B cell (primary cell): ENCODE measurements around the gene KIAA1217. TPM values are rescaled to one million over a fixed set of nuclear protein-coding genes. Genes with fewer than 3 reads are reported as not detected.

ENCODE experiments used
- ATAC-seq: fragments of 200-7000 bp; cut with Tn5 transposase; one replicate; pipeline ENCODE4 v1.10.0; 2021; ENCODE audit warnings: low read depth, mild to moderate bottlenecking, moderate number of reproducible peaks, moderate library complexity
- CTCF ChIA-PET: fragments of 350-600 bp; sonication (Branson Sonifier 250); formaldehyde crosslinking; loops from one replicate; lab custom pipeline; 2021; ENCODE audit warnings: antibody characterized with exemption, inconsistent platforms; lab: Charles Lee
- POLR2A ChIA-PET: fragments of 350-600 bp; sonication (Branson Sonifier 250); formaldehyde crosslinking; loops from one replicate; lab custom pipeline; 2021; ENCODE audit warnings: antibody characterized with exemption; lab: Charles Lee
- DNase-seq: peaks from one replicate; pipeline ENCODE4 v3.0.0; 2013
- H2AFZ ChIP-seq: 2 replicates; pipeline ENCODE4 v1.6.1; 2012; ENCODE audit warnings: mild to moderate bottlenecking, low read depth, low read length; ENCODE audit not compliant: insufficient read depth, poor library complexity, severe bottlenecking
- H3K27ac ChIP-seq, 2 donors: 1 replicate in 1 of 2; 2 replicates in 1 of 2; pipeline ENCODE4 v1.5.1; 2012 to 2013; ENCODE audit warnings: low read length in 2 of 2, mild to moderate bottlenecking in 2 of 2, moderate library complexity in 1 of 2
- H3K27me3 ChIP-seq, 4 experiments: fragments of 200-600 bp in 1 of 4; sonication (generic) in 1 of 4; replicated peaks in 1 of 4; 1 replicate in 2 of 4; 2 replicates in 2 of 4; pipeline versions ENCODE4 v1.6.1 to v1.7.0; 2013 to 2016; ENCODE audit warnings: low read length in 3 of 4, mild to moderate bottlenecking in 2 of 4, mixed read lengths in 1 of 4, moderate library complexity in 1 of 4; ENCODE audit not compliant: insufficient read depth in 4 of 4, control insufficient read depth in 3 of 4; ENCODE audit errors: control extremely low read depth in 1 of 4
- H3K36me3 ChIP-seq, 2 experiments: replicated peaks in 1 of 2; 1 replicate in 1 of 2; 2 replicates in 1 of 2; pipeline versions ENCODE4 v1.6.1 to v1.7.1; 2013; ENCODE audit warnings: low read length in 1 of 2; ENCODE audit not compliant: insufficient read depth in 2 of 2, control insufficient read depth in 1 of 2; ENCODE audit errors: control extremely low read depth in 1 of 2, extremely low read depth in 1 of 2
- H3K4me1 ChIP-seq, 2 donors: fragments of 200-600 bp in 1 of 2; sonication (generic) in 1 of 2; 1 replicate in 1 of 2; 2 replicates in 1 of 2; pipeline versions ENCODE4 v1.5.1 to v1.6.1; 2013 to 2017; ENCODE audit warnings: low read length in 2 of 2; ENCODE audit not compliant: control insufficient read depth in 2 of 2, insufficient read depth in 2 of 2
- H3K4me2 ChIP-seq: replicated peaks from 2 replicates; pipeline ENCODE3; 2012; ENCODE audit warnings: mild to moderate bottlenecking, low read depth, low read length; ENCODE audit not compliant: poor library complexity, severe bottlenecking
- H3K4me3 ChIP-seq, 5 experiments: fragments of 200-600 bp in 1 of 5; sonication (generic) in 1 of 5; 1 replicate in 3 of 5; 2 replicates in 2 of 5; pipeline versions ENCODE4 v1.5.1 to v1.7.0; 2011 to 2016; ENCODE audit warnings: low read length in 4 of 5, mild to moderate bottlenecking in 4 of 5, low read depth in 2 of 5, control low read depth in 1 of 5, moderate library complexity in 1 of 5; ENCODE audit not compliant: insufficient read depth in 1 of 5; ENCODE audit errors: control extremely low read depth in 1 of 5, extremely low read depth in 1 of 5
- H3K79me2 ChIP-seq: fragments of 200-600 bp; sonication (generic); one replicate; pipeline ENCODE4 v1.6.0; 2016; ENCODE audit warnings: low read length; ENCODE audit not compliant: control insufficient read depth, insufficient read depth
- H3K9ac ChIP-seq: fragments of 200-600 bp; sonication (generic); 2 replicates; pipeline ENCODE4 v1.6.1; 2017; ENCODE audit warnings: mild to moderate bottlenecking, low read length, moderate library complexity
- H3K9me3 ChIP-seq, 3 donors: one replicate each; pipeline versions ENCODE4 v1.6.1 to v1.7.1; 2013; ENCODE audit warnings: low read length in 2 of 3; ENCODE audit not compliant: control insufficient read depth in 2 of 3, insufficient read depth in 1 of 3; ENCODE audit errors: control extremely low read depth in 1 of 3
- H4K20me1 ChIP-seq: 2 replicates; pipeline ENCODE4 v1.6.0; 2012; ENCODE audit warnings: mild to moderate bottlenecking, low read length; ENCODE audit not compliant: insufficient read depth, control insufficient read depth, poor library complexity, severe bottlenecking
- H3K27ac Mint-ChIP-seq: one replicate; pipeline ENCODE4 v1.8.0; 2021; ENCODE audit warnings: mixed read lengths
- H3K27me3 Mint-ChIP-seq: one replicate; pipeline ENCODE4 v1.8.0; 2021; ENCODE audit warnings: mixed read lengths
- H3K4me1 Mint-ChIP-seq: one replicate; pipeline ENCODE4 v1.8.0; 2021; ENCODE audit warnings: mixed read lengths
- H3K4me3 Mint-ChIP-seq: one replicate; pipeline ENCODE4 v1.8.0; 2021; ENCODE audit warnings: mixed read lengths
- H3K9me3 Mint-ChIP-seq: one replicate; pipeline ENCODE4 v1.8.0; 2022; ENCODE audit warnings: mixed read lengths; ENCODE audit not compliant: insufficient read depth
- EZH2 ChIP-seq: IDR thresholded peaks from 2 replicates; pipeline ENCODE4 v1.6.1; 2012; ENCODE audit warnings: borderline replicate concordance, low read depth, mild to moderate bottlenecking, moderate library complexity, low read length; ENCODE audit not compliant: insufficient read depth, poor library complexity, severe bottlenecking
- WGBS: methylation state at CpG from one replicate; pipeline ENCODE4 v1.1.5; 2013; ENCODE audit warnings: missing lambda C conversion rate; ENCODE audit not compliant: insufficient coverage; 5-methylcytosine and 5-hydroxymethylcytosine counted together
- intact Hi-C: fragments of 100-400 bp; cut with micrococcal nuclease; formaldehyde crosslinking; loops from one replicate; pipeline ENCODE4 v1.10.0; 2022
- polyA plus RNA-seq: library from polyadenylated mRNA; depleted of rRNA; stranded (reverse); fragments of >200 nt; gene quantifications from 2 replicates; pipeline ENCODE4 v1.2.3, GENCODE V29; 2012
- total RNA-seq, 2 donors: library from RNA; stranded (reverse); fragments of 120-200 nt in 1 of 2; gene quantifications; 1 replicate in 1 of 2; 2 replicates in 1 of 2; pipeline versions ENCODE4 v1.2.3 to v1.2.4, GENCODE V29; 2013 to 2022
- TF ChIP-seq, protein P1 (sequence below): fragments of 200-600 bp; IDR thresholded peaks from one replicate; pipeline ENCODE4 v1.8.0; 2022; ENCODE audit warnings: antibody characterized with exemption, mild to moderate bottlenecking

The KIAA1217 gene
- total and polyA plus RNA-seq, 2 donors (not counting 1 experiment from before 2014, with no cell fraction given): 0.67 TPM; not detected in 1

DNA sequence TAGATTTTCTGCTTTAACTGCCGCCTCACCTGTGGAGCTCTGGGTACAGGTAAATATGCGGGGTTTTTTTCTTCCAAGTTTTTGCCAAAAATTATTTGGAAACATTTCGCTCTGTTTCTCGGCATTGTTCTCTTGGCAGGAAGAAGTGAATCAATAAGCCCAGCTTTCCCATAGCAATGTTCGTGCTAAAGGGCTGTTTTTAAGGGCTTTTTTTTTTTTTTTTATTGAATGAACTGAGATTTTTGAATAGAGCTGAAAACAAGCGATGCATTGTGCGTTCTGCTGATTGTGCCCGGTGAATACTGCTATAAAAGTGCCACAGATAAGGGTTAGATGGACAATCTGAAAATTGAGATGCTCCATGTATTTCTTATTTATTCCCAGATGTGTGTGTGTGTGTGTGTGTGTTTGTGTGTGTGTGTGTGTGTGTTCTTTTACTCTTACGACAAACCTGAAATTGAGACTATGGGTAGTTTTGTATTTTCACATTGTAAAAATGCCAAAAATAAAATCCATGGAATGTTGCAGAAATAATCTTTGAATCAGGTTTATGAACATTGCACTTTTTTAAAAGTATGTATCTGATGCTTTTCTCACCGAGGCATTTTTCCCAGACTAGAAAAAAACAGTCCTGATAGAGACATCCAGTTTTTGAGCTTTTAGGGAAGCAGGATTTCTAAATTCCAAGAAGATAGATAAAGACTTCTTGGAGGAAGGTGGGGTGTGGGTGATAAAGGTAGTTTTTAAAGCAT lies 30.5 kb downstream of the KIAA1217 start:
- TF ChIP-seq, protein P1, sequence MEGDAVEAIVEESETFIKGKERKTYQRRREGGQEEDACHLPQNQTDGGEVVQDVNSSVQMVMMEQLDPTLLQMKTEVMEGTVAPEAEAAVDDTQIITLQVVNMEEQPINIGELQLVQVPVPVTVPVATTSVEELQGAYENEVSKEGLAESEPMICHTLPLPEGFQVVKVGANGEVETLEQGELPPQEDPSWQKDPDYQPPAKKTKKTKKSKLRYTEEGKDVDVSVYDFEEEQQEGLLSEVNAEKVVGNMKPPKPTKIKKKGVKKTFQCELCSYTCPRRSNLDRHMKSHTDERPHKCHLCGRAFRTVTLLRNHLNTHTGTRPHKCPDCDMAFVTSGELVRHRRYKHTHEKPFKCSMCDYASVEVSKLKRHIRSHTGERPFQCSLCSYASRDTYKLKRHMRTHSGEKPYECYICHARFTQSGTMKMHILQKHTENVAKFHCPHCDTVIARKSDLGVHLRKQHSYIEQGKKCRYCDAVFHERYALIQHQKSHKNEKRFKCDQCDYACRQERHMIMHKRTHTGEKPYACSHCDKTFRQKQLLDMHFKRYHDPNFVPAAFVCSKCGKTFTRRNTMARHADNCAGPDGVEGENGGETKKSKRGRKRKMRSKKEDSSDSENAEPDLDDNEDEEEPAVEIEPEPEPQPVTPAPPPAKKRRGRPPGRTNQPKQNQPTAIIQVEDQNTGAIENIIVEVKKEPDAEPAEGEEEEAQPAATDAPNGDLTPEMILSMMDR: no peak
- TF ChIP-seq EZH2: no peak
- Histone ChIP-seq H3K4me2 (no peak overlapping the region), H3K27ac (no peak overlapping the region), H3K4me3 (no peak overlapping the region), H3K27me3 (no peaks in the 10 kb centered on the region), H3K36me3 (no peaks in the 10 kb centered on the region), H4K20me1 (no peaks in the 10 kb centered on the region), H3K9ac (no peak overlapping the region), H2AFZ (no peak overlapping the region), H3K4me1 (no peaks in the 10 kb centered on the region), H3K79me2 (no peaks in the 10 kb centered on the region), H3K9me3 (no peaks in the 10 kb centered on the region)
- H3K9me3 Mint-ChIP-seq: no peaks in the 10 kb centered on the region
- intact Hi-C loops: no loop called here
- ChIA-PET CTCF (no interaction called here), POLR2A (no interaction called here)
- H3K27ac Mint-ChIP-seq: no peak overlapping the region
- peaks cover 18% of the 10 kb centered on the region for H3K27me3 Mint-ChIP-seq
- ATAC-seq (no peak), DNase-seq (no peak)
- H3K4me3 Mint-ChIP-seq: no peak overlapping the region
- H3K4me1 Mint-ChIP-seq: no peaks in the 10 kb centered on the region
- 47% methylated on average over 8 of the region's 10 CpGs for WGBS

DNA sequence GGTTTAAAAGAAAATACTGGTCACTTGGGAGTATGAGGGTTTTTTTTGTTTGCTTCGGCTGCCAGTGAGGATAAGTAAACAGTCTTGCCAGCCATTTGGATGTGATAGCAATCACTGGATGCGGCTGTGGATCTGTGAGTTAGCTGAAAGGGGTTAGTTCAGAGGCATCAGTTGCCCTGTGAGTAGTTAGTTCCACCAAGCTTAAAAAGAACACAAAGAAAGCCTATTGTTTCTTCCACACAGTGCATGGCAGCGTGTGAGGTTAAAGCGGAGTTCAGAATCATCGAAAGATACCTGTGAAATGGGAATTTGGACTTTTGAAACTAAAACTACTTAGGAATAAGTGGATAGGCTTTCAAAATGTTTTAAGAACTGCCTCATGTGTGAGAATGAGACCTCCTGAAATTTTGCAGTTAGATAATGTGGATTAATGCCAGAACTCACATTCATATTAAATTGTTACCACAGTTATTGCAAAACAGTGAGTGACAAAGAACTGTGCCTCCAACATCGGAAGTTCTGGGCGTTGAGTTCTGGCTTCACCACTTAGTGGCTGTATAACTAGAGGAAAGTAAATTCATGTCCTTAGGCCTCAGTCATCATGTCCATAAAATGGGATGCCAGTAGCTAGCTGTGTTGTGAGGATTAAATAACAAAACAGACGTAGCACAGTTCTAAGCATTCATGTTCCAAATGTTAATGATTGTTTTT lies 31.3 kb downstream of the KIAA1217 start:
- Histone ChIP-seq H3K4me1 (no peaks in the 10 kb centered on the region), H3K27ac (no peak overlapping the region), H3K27me3 (no peaks in the 10 kb centered on the region), H4K20me1 (no peaks in the 10 kb centered on the region), H3K9ac (no peak overlapping the region), H3K36me3 (no peaks in the 10 kb centered on the region), H3K79me2 (no peaks in the 10 kb centered on the region), H2AFZ (no peak overlapping the region), H3K9me3 (no peaks in the 10 kb centered on the region), H3K4me2 (no peak overlapping the region), H3K4me3 (no peak overlapping the region)
- Mint-ChIP-seq H3K9me3 (no peaks in the 10 kb centered on the region), H3K4me3 (no peak overlapping the region), H3K27ac (no peak overlapping the region), H3K27me3 (peaks cover 18% of the 10 kb centered on the region), H3K4me1 (no peaks in the 10 kb centered on the region)
- TF ChIP-seq EZH2: no peak
- TF ChIP-seq, protein P1: no peak
- CTCF ChIA-PET: no interaction called here
- POLR2A ChIA-PET: no interaction called here
- no peak for DNase-seq
- no peak for ATAC-seq
- 87% methylated on average over 3 of the region's 8 CpGs for WGBS
- intact Hi-C loops: no loop called here
